ENCODE results near the gene USP5.
A peak's percentile ranks its signal among the peaks of the same experiment; 100 is the strongest.
"Not testable (repeated sequence)": the region's sequence is repeated elsewhere in the genome, so short reads cannot be mapped to it uniquely, and the experiment has no call there.

Gene USP5

DNA sequence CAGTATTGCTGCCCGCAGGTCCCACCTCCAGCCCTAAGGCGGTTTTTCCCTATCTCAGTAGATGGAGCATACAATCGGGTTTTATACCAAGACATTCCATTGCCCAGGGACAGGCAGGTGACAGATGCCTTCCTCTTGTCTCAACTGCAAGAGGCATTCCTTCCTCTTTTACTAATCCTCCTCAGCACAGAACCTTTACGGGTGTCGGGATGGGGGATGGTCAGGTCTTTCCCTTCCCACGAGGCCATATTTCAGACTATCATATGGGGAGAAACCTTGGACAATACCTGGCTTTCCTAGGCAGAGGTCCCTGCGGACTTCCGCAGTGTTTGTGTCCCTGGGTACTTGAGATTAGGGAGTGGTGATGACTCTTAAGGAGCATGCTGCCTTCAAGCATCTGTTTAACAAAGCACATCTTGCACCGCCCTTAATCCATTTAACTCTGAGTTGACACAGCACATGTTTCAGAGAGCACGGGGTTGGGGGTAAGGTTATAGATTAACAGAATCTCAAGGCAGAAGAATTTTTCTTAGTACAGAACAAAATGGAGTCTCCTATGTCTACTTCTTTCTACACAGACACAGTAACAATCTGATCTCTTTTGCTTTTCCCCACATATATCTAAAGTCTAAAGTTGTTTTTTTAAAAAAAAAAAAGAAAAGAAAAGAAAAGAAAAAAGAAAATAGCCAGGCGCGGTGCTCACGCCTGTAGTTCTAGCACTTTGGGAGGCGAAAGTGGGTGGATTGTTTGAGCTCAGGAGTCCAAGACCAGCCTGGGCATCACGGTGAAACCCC lies 34.5 kb downstream of the USP5 start:
- DNase-seq (ENCODE audit: low read depth, low spot score): not testable (repeated sequence)

DNA sequence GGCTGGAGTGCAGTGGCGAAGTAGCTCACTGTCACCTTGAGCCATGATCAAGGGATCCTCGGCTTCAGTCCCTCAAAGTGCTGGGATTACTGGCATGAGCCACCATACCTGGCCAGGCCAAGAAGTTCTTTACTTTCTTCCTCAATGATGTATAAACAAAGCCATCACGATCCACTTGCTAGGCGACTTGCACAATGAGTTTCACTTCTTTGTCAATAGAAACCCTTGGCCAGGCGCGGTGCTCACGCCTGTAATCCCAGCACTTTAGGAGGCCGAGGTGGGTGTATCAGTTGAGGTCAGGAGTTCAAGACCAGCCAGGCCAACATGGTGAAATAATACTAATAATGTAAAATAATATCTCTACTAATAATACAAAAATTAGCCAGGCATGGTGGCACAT lies 35.5 kb downstream of the USP5 start:
- DNase-seq (ENCODE audit: low read depth, low spot score): no peak

DNA sequence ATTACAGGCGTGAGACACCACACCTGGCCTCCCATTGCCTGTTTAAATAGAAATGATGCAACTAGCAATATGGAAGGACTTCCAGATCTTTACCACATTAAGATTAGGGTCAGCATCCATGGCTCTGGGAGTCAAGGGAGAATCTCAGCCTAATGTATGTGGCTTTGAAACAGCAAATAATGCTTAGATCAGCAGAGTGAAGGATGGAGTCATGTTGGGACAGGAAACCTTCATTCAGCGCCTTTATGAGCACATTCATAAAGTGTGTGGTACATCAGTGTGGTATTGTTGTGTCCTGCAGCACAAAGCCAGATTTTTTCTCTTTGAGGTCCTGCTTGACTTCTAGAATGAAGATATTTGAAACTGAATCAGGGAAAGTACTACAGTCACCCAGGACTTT lies 36.4 kb downstream of the USP5 start:
- DNase-seq (ENCODE audit: low read depth, low spot score): no peak

DNA sequence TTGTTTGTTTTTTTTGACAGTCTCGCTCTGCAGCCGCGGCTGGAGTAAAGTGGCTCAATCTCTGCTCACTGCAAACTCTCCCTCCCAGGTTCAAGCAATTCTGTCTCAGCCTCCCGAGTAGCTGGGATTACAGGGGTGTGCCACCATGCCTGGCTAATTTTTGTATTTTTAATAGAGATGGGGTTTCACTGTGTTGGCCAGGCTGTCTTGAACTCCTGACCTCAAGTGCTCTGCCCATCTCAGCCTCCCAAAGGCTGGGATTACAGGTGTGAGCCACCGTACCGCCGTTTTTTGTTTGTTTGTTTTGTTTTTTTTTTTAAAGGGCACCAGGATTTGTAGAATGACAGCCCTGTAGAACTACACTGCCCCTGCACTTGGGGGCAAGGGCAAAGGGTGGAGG lies 36.8 kb downstream of the USP5 start:
- DNase-seq (ENCODE audit: low read depth, low spot score): not testable (repeated sequence)

DNA sequence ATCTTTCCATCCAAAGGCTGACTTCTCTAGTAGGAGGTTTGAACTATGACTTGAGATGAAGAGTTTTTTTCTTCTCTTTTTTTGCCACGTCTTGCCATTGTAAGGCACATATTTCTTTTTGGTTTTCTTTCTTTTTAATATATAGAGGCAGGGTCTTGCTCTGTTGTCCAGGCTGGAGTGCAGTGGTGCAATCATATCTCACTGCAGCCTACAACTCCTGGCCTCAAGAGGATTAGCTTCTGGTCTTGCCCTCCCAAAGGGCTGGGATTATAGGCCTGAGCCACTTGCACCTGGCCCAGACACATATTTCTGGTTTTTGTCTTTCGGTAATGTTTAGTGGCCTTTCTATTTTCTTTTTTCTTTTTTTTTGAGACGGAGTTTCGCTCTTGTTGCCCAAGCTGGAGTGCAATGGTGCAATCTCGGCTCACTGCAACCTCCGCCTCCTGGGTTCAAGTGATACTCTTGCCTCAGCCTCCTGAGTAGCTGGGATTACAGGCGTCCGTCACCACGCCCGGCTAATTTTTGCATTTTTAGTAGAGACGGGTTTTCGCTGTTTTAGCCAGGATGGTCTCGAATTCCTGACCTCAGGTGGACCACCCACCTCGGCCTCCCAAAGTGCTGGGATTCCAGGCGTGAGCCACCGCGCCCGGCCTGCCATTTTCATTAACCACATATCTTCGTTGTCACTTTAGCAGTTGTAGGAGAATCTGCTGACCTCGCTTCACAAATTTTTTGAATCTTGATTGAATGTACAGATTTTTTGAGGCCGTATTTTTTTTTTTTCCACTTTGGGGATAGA lies 38.0 kb downstream of the USP5 start:
- DNase-seq (ENCODE audit: low read depth, low spot score): not testable (repeated sequence)

DNA sequence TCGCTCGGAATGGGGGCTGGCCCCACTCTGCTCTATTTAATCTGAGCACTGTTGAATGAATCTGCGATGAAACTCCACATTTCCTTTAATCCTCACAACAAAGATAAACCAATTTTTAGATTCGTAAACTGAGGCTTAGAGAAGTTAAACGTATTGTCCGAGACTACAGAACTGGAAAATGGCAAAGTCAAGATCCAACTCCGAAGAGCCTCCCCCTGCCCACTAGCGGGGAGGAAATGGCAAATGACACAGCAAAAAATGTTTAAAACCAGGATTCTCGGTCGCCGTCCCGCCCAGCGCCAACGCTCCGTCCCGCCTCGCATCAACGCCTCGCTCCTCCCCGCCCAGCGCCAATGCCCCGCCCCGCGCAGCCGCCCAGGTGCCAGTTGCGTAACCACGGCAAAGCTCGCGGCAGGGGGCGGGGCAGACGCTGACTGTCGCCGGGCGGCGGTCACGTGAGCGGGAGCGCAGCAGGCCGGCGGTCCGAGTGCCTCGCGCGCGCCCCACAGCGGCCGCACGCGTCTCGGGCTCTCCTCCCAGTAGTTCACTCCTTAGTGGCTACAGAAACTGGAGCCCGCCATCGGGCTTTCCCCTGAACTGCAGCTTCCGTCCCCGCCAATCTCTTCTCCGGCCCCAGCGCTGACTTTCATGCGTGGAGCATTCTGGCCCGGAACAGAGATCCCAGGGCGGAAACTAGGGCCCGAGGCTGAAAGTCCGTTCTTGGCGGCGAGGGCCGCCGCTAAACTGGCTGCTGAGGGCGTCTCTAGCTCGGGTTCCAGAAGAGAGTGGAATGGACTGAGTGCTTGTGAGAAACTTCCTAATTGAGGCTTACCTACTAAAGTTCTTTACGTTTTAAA lies 39.1 kb downstream of the USP5 start:
- DNase-seq (ENCODE audit: low read depth, low spot score): peak; percentile 84

DNA sequence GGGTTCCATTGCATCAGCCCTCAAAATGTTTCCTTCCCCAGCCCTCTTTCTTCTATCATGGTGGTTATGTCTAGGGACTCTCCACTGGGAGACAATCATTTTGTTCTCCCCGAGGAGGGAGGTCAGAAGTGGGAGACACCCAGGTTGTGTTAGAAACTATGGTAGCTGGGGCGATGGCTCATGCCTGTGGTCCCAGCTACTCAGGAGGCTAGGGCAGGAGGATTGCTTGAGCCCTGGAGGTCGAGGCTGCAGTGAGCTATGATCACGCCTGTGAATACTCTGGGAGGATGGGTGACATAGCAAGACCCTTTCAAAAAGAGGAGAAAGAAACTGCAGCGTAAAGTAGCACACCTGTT lies 39.7 kb downstream of the USP5 start:
- no peak for DNase-seq (ENCODE audit: low read depth, low spot score)

DNA sequence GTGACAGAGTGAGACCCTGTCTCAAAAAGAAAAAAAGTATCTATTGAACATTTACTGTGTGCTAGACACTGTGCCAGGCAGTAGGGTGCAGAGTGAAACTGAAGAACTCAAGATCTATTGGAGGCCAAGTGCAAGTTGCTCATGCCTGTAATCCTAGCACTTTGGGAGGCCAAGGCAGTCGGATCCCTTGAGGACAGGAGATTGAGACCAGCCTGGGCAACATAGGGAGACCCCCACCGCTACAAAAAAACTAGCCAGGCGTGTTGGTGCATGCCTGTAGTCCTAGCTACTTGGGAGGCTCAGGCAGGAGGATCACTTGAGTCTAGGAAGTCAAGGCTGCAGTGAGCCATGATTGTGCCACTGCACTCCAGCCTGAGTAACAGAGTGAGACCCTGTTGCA lies 40.7 kb downstream of the USP5 start:
- not testable (repeated sequence) for DNase-seq (ENCODE audit: low read depth, low spot score)

DNA sequence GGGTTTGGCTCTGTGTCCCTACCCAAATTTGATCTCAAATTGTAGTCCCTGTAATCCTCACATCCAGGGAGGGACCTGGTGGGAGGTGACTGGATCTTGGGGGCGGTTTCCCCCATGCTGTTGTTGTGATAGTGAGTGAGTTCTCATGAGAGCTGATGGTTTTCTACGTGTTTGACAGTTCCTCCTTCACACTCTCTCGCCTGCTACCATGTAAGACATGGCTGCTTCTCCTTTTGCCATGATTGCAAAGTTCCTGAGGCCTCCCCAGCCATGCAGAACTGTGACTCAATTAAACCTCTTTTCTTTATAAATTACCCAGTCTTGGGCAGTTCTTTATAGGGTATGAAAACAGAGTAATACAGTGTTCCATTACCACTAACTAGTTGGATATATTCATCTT lies 42.4 kb downstream of the USP5 start:
- DNase-seq (ENCODE audit: low read depth, low spot score): no peak

DNA sequence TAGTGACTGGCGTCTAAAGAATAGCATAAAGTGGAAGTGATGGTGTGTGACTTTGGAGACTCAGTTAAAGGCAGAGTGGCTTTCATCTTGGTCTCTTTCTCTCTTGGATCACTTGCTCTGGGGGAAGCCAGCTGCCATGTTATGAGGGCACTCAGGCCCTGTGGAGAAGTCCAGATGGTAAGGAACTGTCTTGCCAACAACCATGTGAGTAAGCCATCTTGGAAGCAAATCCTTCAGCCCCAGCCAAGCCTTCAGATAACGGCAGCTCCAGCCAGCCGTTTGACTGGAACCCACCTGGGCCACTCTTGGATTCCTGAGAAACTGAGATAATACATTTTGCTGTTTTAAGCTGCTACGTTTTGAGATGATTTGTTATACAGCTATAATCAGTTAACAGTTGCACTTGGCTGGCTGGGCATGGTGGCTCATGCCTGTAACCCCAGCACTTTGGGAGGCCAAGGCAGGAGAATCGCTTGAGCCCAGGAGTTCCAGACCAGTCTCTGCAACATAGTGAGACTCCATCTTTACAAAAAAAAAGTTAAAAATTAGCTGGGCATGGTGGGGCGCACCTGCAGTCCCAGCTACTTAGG lies 45.0 kb downstream of the USP5 start:
- no peak for DNase-seq (ENCODE audit: low read depth, low spot score)

DNA sequence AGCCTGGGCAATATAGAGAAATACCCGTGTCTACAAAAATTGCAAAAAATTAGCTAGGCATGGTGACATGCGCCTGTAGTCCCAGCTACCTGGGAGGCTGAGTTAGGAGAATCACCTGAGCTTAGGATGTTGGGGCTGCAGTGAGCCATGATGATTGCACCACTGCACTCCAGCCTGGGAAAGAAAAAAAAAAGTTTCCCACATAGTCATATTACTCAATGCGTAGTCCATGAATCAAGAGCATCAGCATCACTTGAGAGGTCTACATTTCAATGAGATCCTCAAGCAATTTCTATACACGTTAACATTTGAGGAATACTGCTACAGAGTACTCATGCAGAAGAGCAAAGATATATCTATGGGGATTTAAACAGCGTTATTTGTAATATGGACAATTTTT lies 47.5 kb downstream of the USP5 start:
- no peak for DNase-seq (ENCODE audit: low read depth, low spot score)

DNA sequence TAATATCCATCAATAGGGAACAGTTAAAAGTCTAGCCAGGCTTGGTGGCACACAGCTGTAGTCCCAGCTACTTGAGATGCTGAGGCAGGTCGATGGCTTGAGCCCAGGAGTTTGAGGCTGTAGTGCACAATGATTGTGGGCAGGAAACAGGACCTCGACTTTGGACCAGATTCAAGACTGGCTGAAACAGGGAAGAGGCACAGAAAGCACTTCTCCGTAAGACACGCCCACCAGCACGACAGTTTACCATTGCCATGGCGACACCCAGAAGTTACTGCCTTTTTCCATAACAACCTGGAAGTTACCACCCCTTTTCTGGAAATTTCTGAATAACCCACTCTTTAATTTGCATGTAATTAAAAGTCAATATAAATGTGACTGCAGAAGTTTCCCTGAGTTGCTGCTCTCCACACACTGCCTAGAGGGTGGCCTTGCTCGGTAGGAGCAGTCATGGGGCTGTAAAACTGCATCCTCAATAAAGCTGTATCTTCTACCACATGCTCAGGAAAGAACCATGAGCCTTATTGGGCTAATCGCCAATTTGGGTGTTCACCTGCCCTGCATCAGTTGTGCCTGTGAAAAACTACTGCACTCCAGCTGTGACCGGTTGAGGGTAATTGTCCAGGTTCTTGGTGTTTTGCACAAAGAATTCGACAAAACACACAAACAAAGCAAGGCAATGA lies 48.0 kb downstream of the USP5 start:
- no peak for DNase-seq (ENCODE audit: low read depth, low spot score)

DNA sequence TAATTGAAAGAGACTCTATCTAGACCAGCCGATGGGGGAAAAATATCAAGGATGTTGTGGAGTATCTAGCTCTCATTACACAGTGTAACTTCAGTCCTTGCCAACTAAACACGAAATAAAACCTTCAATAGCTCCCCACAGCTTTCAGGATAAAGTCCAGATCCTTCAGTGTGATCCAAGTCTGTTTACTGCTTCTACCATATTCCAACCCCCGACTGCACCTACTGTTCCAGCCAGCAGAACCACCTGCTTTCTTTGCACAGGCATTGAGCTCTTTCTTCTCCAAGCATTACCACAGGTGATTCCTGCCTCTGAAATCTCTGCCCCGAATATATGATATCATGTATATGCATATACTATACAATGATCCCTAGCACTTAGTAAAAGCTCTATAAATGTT lies 50.5 kb downstream of the USP5 start:
- no peak for DNase-seq (ENCODE audit: low read depth, low spot score)

DNA sequence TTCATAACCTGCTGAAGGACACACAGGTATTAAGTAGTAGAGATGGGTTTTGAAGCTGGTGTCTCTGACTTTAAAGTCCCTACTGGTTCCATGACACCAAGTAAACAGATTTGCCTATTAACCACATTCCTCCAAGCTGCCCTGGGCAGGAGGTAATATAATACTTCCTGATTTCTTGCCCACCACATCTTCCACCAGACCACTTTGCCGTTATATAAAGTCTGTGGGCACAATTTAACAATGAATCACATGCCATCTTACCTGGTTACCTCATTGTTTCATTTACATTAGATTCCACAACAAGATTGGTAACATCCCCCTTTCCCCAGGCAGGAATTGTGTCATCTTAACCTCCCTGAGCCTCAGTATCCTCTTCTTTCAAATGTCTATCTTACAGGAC lies 51.8 kb downstream of the USP5 start:
- no peak for DNase-seq (ENCODE audit: low read depth, low spot score)

DNA sequence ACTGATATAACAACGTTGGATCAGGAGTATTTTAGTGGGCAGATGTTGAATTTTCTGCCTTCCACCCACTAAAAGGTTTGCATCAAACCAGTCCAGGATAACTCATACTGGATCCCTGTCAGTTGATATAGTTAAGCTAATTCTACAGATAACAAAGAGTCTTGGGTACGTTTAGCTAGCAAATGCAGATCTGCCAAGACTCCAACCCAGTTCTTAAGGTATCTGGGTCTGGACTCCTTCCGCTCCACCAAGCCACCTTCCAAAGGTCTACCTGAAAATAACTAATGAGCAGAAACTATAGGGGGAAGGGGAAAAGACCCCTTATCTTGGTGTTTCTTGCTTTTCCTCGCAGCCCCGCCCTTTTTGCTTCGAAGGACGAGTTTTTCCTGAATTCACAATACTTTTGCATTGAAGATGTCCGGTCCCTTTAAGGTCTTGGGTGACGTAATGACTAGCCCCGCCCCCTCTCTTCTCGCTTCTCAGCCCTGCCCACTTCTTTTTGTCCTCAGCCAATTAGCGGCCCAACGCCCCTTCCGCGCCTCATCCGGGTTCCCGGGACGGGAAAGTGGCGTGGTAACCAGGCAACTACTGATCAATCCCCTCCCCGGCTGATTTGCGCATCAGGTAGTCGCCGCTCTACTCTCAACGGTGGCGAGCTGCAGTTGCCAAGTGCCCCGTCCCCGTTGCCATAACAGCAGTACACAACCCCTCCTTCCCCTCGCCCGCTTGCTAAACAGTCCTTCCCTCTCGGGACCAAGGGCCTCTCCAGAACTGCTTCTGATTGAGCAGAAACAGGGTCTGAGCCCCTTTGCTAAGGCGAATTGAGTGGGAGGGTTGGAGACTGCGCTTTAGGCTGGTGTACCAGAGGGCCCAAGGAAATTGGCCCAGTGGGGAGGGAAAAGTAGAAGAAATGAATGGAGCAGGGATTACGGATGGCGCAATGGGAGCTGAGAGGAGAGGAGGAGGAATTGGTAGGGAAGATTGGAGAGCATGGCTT lies 52.6 kb downstream of the USP5 start, which contains the start of gene LRRC23:
Gene LRRC23, plus strand, starts transcription at position 543 of the 997 bp plus-strand sequence. CDS start 812 bp downstream, outside the sequence.
- peak; percentile 80 for DNase-seq (ENCODE audit: low read depth, low spot score)

DNA sequence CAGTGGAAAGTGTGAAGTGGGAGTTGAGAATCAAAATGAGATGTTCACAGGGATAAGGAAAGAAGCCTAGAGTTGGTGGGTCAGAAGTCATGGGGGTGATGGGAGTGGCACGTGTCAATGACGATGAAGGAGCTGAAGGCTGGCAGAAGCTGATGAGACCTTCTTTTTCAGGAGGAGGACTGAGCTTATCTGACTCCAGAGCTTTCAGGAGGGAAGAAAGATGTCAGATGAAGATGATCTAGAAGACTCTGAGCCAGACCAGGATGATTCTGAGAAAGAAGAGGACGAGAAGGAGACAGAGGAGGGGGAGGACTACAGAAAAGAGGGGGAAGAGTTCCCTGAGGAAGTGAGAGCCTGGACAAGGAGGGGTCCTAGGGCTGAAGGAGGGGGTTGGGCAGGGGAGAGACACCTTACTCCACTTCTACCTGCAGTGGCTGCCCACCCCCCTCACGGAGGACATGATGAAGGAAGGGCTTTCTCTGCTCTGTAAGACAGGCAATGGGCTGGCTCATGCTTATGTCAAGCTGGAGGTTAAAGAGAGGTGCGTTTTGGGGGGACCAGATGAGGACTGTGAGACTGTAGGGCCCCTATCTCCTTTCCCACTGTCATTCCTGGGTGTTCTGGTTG lies 53.6 kb downstream of the USP5 start:
- no peak for DNase-seq (ENCODE audit: low read depth, low spot score)

DNA sequence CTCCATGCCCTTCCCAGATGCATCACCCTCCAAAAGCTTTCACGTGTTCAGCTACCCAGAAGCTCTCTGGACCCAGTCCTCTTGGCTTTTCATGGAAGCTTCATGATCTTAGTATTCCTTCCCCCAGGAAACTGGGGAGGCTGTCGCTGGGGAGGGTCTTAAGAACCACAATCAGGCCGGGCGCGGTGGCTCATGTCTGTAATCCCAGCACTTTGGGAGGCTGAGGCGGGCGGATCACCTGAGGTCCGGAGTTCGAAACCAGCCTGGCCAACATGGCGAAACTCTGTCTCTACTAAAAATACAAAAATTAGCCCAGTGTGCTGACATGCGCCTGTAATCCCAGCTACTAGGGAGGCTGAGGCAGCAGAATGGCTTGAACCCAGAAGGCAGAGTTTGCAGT lies 56.2 kb downstream of the USP5 start:
- not testable (repeated sequence) for DNase-seq (ENCODE audit: low read depth, low spot score)

DNA sequence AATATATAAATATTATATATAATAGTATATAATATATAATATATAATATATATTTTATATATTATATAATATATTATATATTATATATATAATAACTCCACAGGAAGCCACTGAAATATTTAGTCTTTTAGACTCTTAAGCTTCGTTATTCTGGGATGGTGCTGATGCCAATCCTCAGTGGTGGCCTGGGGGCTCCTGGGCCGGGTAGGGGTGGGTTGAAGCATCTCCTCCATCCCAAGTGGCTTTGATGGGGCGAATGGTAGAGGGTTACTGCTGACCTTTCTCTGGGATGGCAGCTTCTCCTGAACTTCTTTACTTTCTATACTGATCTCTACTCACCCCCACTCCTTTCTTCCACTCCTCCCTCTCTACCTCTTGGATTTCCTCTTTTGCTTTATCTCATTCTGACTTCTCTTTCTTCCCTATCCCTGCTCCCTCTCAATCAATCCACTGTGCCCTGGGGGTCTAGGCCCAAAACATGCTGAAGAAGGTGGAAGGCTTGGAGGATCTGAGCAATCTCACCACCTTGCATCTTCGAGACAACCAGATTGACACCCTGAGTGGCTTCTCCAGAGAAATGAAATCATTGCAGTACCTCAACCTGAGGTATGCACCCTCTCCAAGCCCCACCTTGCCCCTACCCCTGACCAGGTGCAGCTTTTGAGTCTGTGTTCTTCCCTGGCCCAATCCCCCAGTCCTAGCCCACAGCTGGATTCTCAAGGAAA lies 57.6 kb downstream of the USP5 start:
- DNase-seq (ENCODE audit: low read depth, low spot score): no peak
